Measurements from ENCODE around the gene SHC3. TPM values are rescaled to one million over a fixed set of nuclear protein-coding genes. Genes with fewer than 3 reads are reported as not detected.

The SHC3 gene
- total RNA-seq, 1 experiment from 2014 or later = 0.66 TPM

DNA sequence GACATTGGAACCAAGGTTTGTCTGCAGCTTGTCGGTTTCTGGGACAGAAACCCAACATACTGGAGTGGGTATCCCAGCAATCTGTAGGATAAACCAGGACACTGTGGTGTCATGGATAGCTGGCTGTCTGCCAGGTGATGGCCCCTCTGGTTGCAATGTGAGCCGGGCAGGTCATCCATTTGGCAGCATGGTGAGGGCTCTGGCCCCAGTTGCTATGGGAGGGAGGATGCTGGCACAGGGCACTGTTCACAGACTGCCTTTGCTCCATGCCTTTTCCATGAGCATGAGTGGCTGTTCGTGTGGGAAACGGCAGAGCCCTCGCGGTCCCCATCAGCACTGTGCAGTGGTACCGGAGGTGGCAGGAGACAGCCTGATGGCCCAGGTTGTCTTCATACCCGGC, 181.0 kb downstream of the SHC3 start:
- 0 out of 2 replicates have a peak, but pooled peaks cover 4% of the 10 kb centered on the region for H3K4me1 ChIP-seq (ENCODE audit: insufficient read depth, low read length)
- no peak overlapping the region for H3K27ac ChIP-seq (ENCODE audit: low read length)
- H3K79me2 ChIP-seq (ENCODE audit: low read length) = peaks cover 22% of the 10 kb centered on the region
- no peak overlapping the region for H3K4me2 ChIP-seq (ENCODE audit: low read length)
- no peaks in the 10 kb centered on the region; the same call in 1 of the 2 replicates for H3K36me3 ChIP-seq (ENCODE audit: low read depth, low read length)
- POLR2A ChIA-PET (ENCODE audit: unreplicated experiment) = no interaction called here
- intact Hi-C loops (cut with micrococcal nuclease) = no loop called here
- H3K9ac ChIP-seq (ENCODE audit: low read length) = no peak overlapping the region
- no peak overlapping the region for H2AFZ ChIP-seq (ENCODE audit: low read length)
- ATAC-seq = no peak
- no peaks in the 10 kb centered on the region for H3F3A ChIP-seq (ENCODE audit: low read length, unreplicated experiment)
- BruUV-seq (replicated peaks) = no TSS peak
- DNase-seq = no peak
- no peaks in the 10 kb centered on the region for H3K27me3 ChIP-seq (ENCODE audit: low read length)
- TF ChIP-seq EZH2 (IDR thresholded peaks at IDR 0.05; ENCODE audit: low read length, unreplicated experiment) = no peak
- no peak for TF ChIP-seq EZH2phosphoT487 (IDR thresholded peaks at IDR 0.05; ENCODE audit: borderline replicate concordance, low read length)
- CTCF ChIA-PET = no interaction called here
- H3K4me3 ChIP-seq (ENCODE audit: low read length) = no peak overlapping the region
- H3K9me2 ChIP-seq (replicated peaks; ENCODE audit: low read length) = no peaks in the 10 kb centered on the region
- H4K20me1 ChIP-seq (ENCODE audit: low read length) = no peaks in the 10 kb centered on the region
- H3K9me3 ChIP-seq (ENCODE audit: low read length) = no peaks in the 10 kb centered on the region

DNA sequence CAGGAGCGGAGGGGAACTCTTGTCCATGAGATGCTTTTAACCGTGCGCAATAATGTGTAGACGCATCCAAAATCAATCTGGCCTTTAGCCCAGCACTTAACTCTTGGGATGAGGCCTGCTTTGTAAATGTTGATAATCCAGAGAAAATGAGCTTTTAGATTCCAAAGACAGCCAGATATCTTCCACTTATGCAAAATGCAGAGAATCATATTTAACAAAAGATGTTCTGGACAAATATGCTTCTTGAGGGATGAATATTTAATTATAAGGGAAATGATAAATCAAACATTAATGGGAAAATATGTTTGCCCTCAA, 181.7 kb downstream of the SHC3 start:
- Histone ChIP-seq H3K36me3 (ENCODE audit: low read depth, low read length) (no peaks in the 10 kb centered on the region; the same call in 1 of the 2 replicates), H3K9me2 (replicated peaks; ENCODE audit: low read length) (no peaks in the 10 kb centered on the region), H3K79me2 (ENCODE audit: low read length) (peaks cover 29% of the 10 kb centered on the region), H4K20me1 (ENCODE audit: low read length) (no peaks in the 10 kb centered on the region), H3K4me3 (ENCODE audit: low read length) (no peak overlapping the region), H3K9ac (ENCODE audit: low read length) (no peak overlapping the region), H3F3A (ENCODE audit: low read length, unreplicated experiment) (no peaks in the 10 kb centered on the region), H3K4me1 (ENCODE audit: insufficient read depth, low read length) (peaks cover 12% of the 10 kb centered on the region; the same call in 1 of the 2 replicates), H3K9me3 (ENCODE audit: low read length) (no peaks in the 10 kb centered on the region), H3K4me2 (ENCODE audit: low read length) (no peak overlapping the region), H2AFZ (ENCODE audit: low read length) (no peak overlapping the region), H3K27me3 (ENCODE audit: low read length) (no peaks in the 10 kb centered on the region), H3K27ac (ENCODE audit: low read length) (no peak overlapping the region)
- ChIA-PET CTCF (no interaction called here), POLR2A (ENCODE audit: unreplicated experiment) (no interaction called here)
- ATAC-seq = no peak
- intact Hi-C loops (cut with micrococcal nuclease) = no loop called here
- no peak for TF ChIP-seq EZH2 (IDR thresholded peaks at IDR 0.05; ENCODE audit: low read length, unreplicated experiment)
- TF ChIP-seq, protein P1, sequence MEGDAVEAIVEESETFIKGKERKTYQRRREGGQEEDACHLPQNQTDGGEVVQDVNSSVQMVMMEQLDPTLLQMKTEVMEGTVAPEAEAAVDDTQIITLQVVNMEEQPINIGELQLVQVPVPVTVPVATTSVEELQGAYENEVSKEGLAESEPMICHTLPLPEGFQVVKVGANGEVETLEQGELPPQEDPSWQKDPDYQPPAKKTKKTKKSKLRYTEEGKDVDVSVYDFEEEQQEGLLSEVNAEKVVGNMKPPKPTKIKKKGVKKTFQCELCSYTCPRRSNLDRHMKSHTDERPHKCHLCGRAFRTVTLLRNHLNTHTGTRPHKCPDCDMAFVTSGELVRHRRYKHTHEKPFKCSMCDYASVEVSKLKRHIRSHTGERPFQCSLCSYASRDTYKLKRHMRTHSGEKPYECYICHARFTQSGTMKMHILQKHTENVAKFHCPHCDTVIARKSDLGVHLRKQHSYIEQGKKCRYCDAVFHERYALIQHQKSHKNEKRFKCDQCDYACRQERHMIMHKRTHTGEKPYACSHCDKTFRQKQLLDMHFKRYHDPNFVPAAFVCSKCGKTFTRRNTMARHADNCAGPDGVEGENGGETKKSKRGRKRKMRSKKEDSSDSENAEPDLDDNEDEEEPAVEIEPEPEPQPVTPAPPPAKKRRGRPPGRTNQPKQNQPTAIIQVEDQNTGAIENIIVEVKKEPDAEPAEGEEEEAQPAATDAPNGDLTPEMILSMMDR (conservative IDR thresholded peaks at IDR 0.05; ENCODE audit: low read depth, low read length) = no peak
- no peak for TF ChIP-seq EZH2phosphoT487 (IDR thresholded peaks at IDR 0.05; ENCODE audit: borderline replicate concordance, low read length)
- DNase-seq = no peak
- BruUV-seq (replicated peaks) = no TSS peak

DNA sequence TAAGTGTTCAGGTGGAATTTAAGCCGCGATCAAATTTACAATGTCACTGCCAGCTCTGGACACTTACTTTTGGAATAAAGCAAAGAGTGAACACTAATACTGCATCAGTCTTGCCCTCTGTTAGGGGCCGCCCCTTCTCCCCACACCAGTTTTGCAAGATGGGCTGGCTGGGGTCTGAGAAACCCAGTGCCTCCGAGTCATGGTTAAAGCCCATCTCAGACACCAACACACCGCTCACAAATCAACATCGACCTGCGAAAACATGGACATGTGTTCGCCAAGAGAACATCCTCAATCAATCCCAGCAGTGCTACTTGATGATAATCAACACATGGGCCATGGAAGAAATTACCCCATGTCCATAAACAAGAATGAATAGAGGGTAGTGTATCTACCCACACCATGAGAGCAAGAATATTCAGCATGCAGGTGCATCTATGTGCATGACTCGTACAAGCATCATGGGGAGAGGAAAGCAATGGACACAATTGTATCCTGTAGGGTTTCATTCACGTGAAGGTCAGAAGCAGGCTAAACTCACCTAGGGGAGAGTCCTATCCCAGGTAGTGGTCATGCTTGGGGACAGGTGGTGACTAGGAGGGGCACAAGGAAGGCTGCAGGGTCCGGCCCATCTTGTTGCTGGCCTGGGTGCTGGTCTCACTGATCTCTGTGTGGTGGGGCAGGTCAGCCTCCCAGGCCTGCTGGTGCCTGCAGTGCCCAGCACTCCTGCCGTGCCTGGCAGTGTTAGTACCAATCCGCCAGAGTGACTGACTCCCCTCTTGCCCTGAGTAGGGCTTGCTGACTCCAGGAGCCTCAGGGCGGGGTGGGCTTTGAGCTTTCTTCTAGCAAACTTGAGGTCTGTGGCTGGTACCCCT, 182.3 kb downstream of the SHC3 start:
- intact Hi-C loops (cut with micrococcal nuclease) = no loop called here
- TF ChIP-seq EZH2phosphoT487 (IDR thresholded peaks at IDR 0.05; ENCODE audit: borderline replicate concordance, low read length) (no peak), EZH2 (IDR thresholded peaks at IDR 0.05; ENCODE audit: low read length, unreplicated experiment) (no peak)
- TF ChIP-seq, protein P1 (conservative IDR thresholded peaks at IDR 0.05; ENCODE audit: low read depth, low read length) = no peak
- DNase-seq (peak; percentile 25), ATAC-seq (no peak)
- H3K9me2 ChIP-seq (replicated peaks; ENCODE audit: low read length) = no peaks in the 10 kb centered on the region
- H3K27ac ChIP-seq (ENCODE audit: low read length) = no peak overlapping the region
- no peak overlapping the region for H3K4me3 ChIP-seq (ENCODE audit: low read length)
- no peak overlapping the region for H3K9ac ChIP-seq (ENCODE audit: low read length)
- H3K4me1 ChIP-seq (ENCODE audit: insufficient read depth, low read length) = peaks cover 12% of the 10 kb centered on the region; the same call in 1 of the 2 replicates
- POLR2A ChIA-PET (ENCODE audit: unreplicated experiment) = no interaction called here
- no peaks in the 10 kb centered on the region for H3F3A ChIP-seq (ENCODE audit: low read length, unreplicated experiment)
- CTCF ChIA-PET = no interaction called here
- no peak overlapping the region for H3K4me2 ChIP-seq (ENCODE audit: low read length)
- H4K20me1 ChIP-seq (ENCODE audit: low read length) = no peaks in the 10 kb centered on the region
- BruUV-seq (replicated peaks) = no TSS peak
- no peaks in the 10 kb centered on the region for H3K9me3 ChIP-seq (ENCODE audit: low read length)
- no peak overlapping the region for H2AFZ ChIP-seq (ENCODE audit: low read length)
- no peaks in the 10 kb centered on the region for H3K27me3 ChIP-seq (ENCODE audit: low read length)
- H3K79me2 ChIP-seq (ENCODE audit: low read length) = peaks cover 31% of the 10 kb centered on the region
- H3K36me3 ChIP-seq (ENCODE audit: low read depth, low read length) = no peaks in the 10 kb centered on the region; the same call in 1 of the 2 replicates
